DOHH2 (cell line): Measurements from ENCODE around the gene ORC3.
"Not testable (repeated sequence)": the region's sequence is repeated elsewhere in the genome, so short reads cannot be mapped to it uniquely, and the experiment has no call there.

ENCODE experiments used
- H3F3A ChIP-seq: fragments of 200-600 bp; sonication (generic), shearing (Covaris generic); 2 replicates; pipeline ENCODE4 v1.6.0; 2016; ENCODE audit warnings: antibody characterized with exemption, mild to moderate bottlenecking; ENCODE audit not compliant: control insufficient read depth, insufficient read depth
- H3K27ac ChIP-seq: fragments of 200-600 bp; sonication (generic); 2 replicates; pipeline ENCODE4 v1.5.1; 2014; ENCODE audit warnings: low read depth, mild to moderate bottlenecking, low read length, moderate library complexity
- H3K27me3 ChIP-seq: fragments of 200-600 bp; sonication (generic); 2 replicates; pipeline ENCODE4 v1.6.1; 2014; ENCODE audit warnings: mild to moderate bottlenecking, low read length, mixed read lengths; ENCODE audit not compliant: control insufficient read depth
- H3K36me3 ChIP-seq: fragments of 200-600 bp; sonication (generic); 2 replicates; pipeline ENCODE4 v1.6.1; 2014; ENCODE audit warnings: mild to moderate bottlenecking, low read length, moderate library complexity, mixed read lengths; ENCODE audit not compliant: control insufficient read depth
- H3K4me1 ChIP-seq: fragments of 200-600 bp; sonication (generic); 2 replicates; pipeline ENCODE4 v1.6.1; 2014; ENCODE audit warnings: mild to moderate bottlenecking, low read length, mixed read lengths; ENCODE audit not compliant: control insufficient read depth
- H3K4me2 ChIP-seq: fragments of 200-600 bp; sonication (generic); 2 replicates; pipeline ENCODE4 v1.6.0; 2014; ENCODE audit warnings: mild to moderate bottlenecking, low read length, moderate library complexity
- H3K4me3 ChIP-seq: fragments of 200-600 bp; sonication (generic); 2 replicates; pipeline ENCODE4 v1.5.1; 2014; ENCODE audit warnings: mild to moderate bottlenecking, low read length, mixed read lengths
- H3K79me2 ChIP-seq: fragments of 200-600 bp; sonication (generic); 2 replicates; pipeline ENCODE4 v1.6.1; 2014; ENCODE audit warnings: mild to moderate bottlenecking, low read length, mixed read lengths; ENCODE audit not compliant: control insufficient read depth
- H3K9me2 ChIP-seq: fragments of 200-600 bp; sonication (generic); replicated peaks from 2 replicates; pipeline ENCODE4 v1.6.1; 2014; ENCODE audit warnings: mild to moderate bottlenecking, low read length, mixed read lengths; ENCODE audit not compliant: control insufficient read depth
- H3K9me3 ChIP-seq: fragments of 200-600 bp; sonication (generic); 2 replicates; pipeline ENCODE4 v1.6.1; 2014; ENCODE audit warnings: antibody characterized with exemption, low read length, mixed read lengths; ENCODE audit not compliant: control insufficient read depth, insufficient read depth
- H4K20me1 ChIP-seq: fragments of 200-600 bp; sonication (generic); 2 replicates; pipeline ENCODE4 v1.6.0; 2014; ENCODE audit warnings: low read depth, mild to moderate bottlenecking, antibody characterized with exemption, low read length, moderate library complexity; ENCODE audit not compliant: control insufficient read depth, insufficient read depth
- EZH2phosphoT487 ChIP-seq: fragments of 200-600 bp; sonication (generic); IDR thresholded peaks from 2 replicates; pipeline ENCODE4 v1.6.1; 2017; ENCODE audit warnings: borderline replicate concordance, mild to moderate bottlenecking, antibody characterized with exemption, low read length, moderate library complexity, mixed read lengths
- TF ChIP-seq, protein P1 (sequence below): fragments of 200-600 bp; sonication (generic); IDR thresholded peaks from one replicate; pipeline ENCODE4 v1.5.1; 2014; ENCODE audit warnings: antibody characterized with exemption, mild to moderate bottlenecking, low read depth, low read length; ENCODE audit not compliant: poor library complexity, severe bottlenecking

ORC3 gene

DNA sequence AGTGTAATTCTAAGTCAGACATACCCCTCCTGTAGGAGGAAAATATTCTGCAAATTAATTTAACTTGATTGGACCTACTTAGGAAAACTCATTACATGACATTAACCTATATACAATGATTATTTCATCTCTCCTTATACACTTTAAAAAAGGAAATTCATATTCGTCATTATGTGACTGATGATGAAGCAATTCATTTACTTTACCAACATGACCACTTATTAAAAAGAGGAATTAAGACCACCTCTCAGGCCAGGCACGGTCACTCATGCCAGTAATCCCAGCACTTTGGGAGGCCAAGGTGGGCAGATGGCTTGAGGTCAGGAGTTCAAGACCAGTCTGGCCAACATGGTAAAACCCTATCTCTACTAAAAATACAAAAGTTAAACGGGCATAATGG is 100.5 kb downstream of the ORC3 start:
- peaks cover 95% of the 10 kb centered on the region for H3K36me3 ChIP-seq
- H4K20me1 ChIP-seq: peaks cover 54% of the 10 kb centered on the region
- no peak overlapping the region for H3K4me2 ChIP-seq
- H3K4me1 ChIP-seq: peaks cover 85% of the 10 kb centered on the region
- H3K79me2 ChIP-seq: peaks cover 100% of the 10 kb centered on the region
- no peaks in the 10 kb centered on the region for H3K27me3 ChIP-seq
- H3K9me3 ChIP-seq: no peaks in the 10 kb centered on the region
- peaks cover 1% of the 10 kb centered on the region; the same call in 1 of the 2 replicates for H3F3A ChIP-seq
- H3K9me2 ChIP-seq: no peaks in the 10 kb centered on the region
- TF ChIP-seq EZH2phosphoT487: no peak
- TF ChIP-seq, protein P1, sequence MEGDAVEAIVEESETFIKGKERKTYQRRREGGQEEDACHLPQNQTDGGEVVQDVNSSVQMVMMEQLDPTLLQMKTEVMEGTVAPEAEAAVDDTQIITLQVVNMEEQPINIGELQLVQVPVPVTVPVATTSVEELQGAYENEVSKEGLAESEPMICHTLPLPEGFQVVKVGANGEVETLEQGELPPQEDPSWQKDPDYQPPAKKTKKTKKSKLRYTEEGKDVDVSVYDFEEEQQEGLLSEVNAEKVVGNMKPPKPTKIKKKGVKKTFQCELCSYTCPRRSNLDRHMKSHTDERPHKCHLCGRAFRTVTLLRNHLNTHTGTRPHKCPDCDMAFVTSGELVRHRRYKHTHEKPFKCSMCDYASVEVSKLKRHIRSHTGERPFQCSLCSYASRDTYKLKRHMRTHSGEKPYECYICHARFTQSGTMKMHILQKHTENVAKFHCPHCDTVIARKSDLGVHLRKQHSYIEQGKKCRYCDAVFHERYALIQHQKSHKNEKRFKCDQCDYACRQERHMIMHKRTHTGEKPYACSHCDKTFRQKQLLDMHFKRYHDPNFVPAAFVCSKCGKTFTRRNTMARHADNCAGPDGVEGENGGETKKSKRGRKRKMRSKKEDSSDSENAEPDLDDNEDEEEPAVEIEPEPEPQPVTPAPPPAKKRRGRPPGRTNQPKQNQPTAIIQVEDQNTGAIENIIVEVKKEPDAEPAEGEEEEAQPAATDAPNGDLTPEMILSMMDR: no peak
- H3K27ac ChIP-seq: no peak overlapping the region
- no peak overlapping the region for H3K4me3 ChIP-seq

DNA sequence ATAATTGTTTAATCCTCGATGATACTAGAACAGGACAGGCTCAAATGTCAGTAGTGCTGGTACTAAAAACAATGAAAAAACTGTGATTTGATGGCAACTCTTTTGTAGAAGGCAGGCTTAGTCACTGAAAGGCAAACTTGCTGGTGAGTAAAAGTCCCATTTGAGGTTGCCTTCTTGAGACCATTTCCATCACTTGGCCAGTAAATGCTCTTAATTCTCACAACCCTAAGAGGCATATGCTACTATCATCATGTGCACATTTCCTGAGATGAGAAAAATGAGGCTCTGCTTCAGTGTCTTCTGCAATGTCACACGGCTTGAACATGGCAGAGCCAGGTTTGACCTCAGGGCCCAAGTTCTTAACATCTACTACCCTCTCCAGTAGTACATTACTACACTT is 102.2 kb downstream of the ORC3 start:
- Histone ChIP-seq H4K20me1 (peaks cover 53% of the 10 kb centered on the region), H3K4me3 (no peak overlapping the region), H3K9me3 (no peaks in the 10 kb centered on the region), H3K9me2 (no peaks in the 10 kb centered on the region), H3K36me3 (peaks cover 94% of the 10 kb centered on the region), H3K4me2 (peak overlapping the region; percentile 13), H3K79me2 (peaks cover 100% of the 10 kb centered on the region), H3K27ac (no peak overlapping the region), H3K4me1 (peaks cover 86% of the 10 kb centered on the region), H3F3A (no peaks in the 10 kb centered on the region; the same call in 1 of the 2 replicates), H3K27me3 (no peaks in the 10 kb centered on the region)
- no peak for TF ChIP-seq EZH2phosphoT487
- TF ChIP-seq, protein P1: no peak

DNA sequence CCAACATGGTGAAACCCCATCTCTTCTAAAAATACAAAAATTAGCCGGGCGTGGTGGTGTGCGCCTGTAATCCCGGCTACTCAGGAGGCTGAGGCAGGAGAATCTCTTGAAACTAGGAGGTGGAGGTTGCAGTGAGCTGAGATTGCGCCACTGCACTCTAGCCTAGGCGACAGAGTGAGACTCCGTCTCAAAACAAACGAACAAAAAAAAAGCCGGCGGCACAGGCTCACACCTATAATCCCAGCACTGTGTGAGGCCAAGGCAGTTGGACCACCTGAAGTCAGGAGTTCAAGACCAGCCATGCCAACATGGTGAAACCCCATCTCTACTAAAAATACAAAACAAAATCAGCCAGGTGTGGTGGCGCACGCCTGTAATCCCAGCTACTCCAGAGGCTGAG is 106.9 kb downstream of the ORC3 start:
- Histone ChIP-seq H3K36me3 (peaks cover 98% of the 10 kb centered on the region), H3K4me1 (peaks cover 69% of the 10 kb centered on the region), H3K79me2 (peaks cover 100% of the 10 kb centered on the region), H3K4me3 (peak overlapping the region; percentile 81), H4K20me1 (peaks cover 62% of the 10 kb centered on the region), H3K4me2 (peak overlapping the region; percentile 71)
- H3K27ac ChIP-seq, H3F3A ChIP-seq, H3K9me3 ChIP-seq, H3K9me2 ChIP-seq, H3K27me3 ChIP-seq: not testable (repeated sequence)

DNA sequence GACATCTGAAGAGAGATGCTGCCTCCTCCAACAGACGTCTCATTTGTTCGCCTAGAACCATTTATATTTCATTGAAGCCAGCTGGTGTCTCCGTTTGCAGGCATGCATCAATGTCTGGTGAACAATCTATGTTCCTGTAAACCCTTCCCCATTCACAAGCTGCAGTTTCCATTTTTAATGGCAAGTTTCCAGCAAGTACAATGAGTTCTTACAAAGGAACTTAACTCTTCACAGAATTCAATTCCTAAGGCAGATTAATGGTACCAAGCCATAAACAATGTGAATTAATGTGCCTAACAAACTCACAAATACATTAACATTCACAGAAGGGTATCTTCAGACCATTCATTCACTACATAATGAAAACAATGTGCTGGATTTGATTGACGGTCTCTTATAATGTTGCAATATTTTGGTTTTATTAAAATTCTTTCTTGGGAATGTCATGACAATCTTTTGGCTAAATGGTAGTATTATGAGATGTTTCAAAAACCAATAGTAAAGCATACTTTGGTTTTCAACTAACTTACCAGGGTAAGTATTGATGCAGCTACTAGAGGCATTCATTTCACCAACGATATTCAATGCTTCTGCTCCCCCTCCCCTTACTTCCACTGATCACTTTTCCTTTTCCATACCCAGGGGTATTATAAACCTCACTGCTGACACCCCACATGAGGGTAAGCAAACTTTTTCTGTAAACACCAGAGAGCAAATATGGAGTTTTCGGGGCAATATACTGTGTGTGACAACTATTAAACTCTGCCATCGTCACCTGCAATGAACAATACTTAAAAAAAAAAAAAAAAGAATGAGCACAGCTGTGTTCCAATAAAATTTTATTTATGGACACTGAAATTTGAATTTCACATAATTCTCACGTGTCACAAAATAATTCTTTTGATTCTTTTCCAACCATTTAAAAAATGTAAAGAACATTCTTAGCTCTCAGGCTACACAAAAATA is 107.9 kb downstream of the ORC3 start:
- H3K36me3 ChIP-seq: peaks cover 89% of the 10 kb centered on the region
- H3K9me2 ChIP-seq: no peaks in the 10 kb centered on the region
- no peaks in the 10 kb centered on the region for H3K9me3 ChIP-seq
- peaks cover 93% of the 10 kb centered on the region for H3K79me2 ChIP-seq
- peaks cover 8% of the 10 kb centered on the region for H3F3A ChIP-seq
- H3K4me1 ChIP-seq: peaks cover 61% of the 10 kb centered on the region
- no peak for TF ChIP-seq EZH2phosphoT487
- H4K20me1 ChIP-seq: peaks cover 53% of the 10 kb centered on the region
- H3K4me2 ChIP-seq: peak overlapping the region; percentile 71
- H3K27ac ChIP-seq: peak overlapping the region; percentile 86
- H3K27me3 ChIP-seq: no peaks in the 10 kb centered on the region
- H3K4me3 ChIP-seq: peak overlapping the region; percentile 81
